GM12878 (cell line): ENCODE results near the gene TPRA1. TPM values are rescaled to one million over a fixed set of nuclear protein-coding genes. Genes with fewer than 3 reads are reported as not detected.

Experiments used
- ATAC-seq: fragments of 200-7000 bp; cut with Tn5 transposase; 3 replicates; pipeline ENCODE4 v1.9.1; 2020; ENCODE audit warnings: mild to moderate bottlenecking, moderate library complexity
- BruUV-seq: library from RNA; stranded (reverse); fragments of 400-500 nt; replicated peaks from 2 replicates; lab custom pipeline; 2021; lab: Mats Ljungman, UMichigan
- CTCF ChIA-PET: fragments of 300-600 bp; sonication (Branson Sonifier 250); formaldehyde crosslinking; extraction: SDS; loops from one replicate; lab custom pipeline; 2021; ENCODE audit warnings: inconsistent platforms; lab: Yijun Ruan, JAX
- POLR2A ChIA-PET: fragments of 350-600 bp; formaldehyde crosslinking; extraction: SDS; loops from one replicate; lab custom pipeline; 2021; ENCODE audit warnings: inconsistent platforms; lab: Charles Lee
- RAD21 ChIA-PET: fragments of 300-600 bp; sonication (Branson Sonifier 250); formaldehyde crosslinking; loops from one replicate; lab custom pipeline; 2023; ENCODE audit warnings: antibody characterized with exemption; ENCODE audit not compliant: unreplicated experiment; lab: Charles Lee
- SMC1A ChIA-PET: fragments of 300-600 bp; sonication (Branson Sonifier 250); formaldehyde crosslinking; loops from one replicate; lab custom pipeline; 2023; ENCODE audit not compliant: unreplicated experiment, uncharacterized antibody; lab: Charles Lee
- DNase-seq: peaks from one replicate; pipeline ENCODE4 v3.0.0-alpha.2; 2011; ENCODE audit warnings: low read depth, low spot score
- FAIRE-seq: peaks from 3 replicates; lab custom pipeline; 2011; peaks lifted over from hg19 to GRCh38; lab: Jason Lieb, UNC
- H2AFZ ChIP-seq: 2 replicates; pipeline ENCODE4 v1.6.0; 2011; ENCODE audit warnings: low read depth, low read length, control low read depth; ENCODE audit not compliant: control insufficient read depth
- H3K27ac ChIP-seq: 2 replicates; pipeline ENCODE4 v1.5.1; 2011; ENCODE audit warnings: control low read depth; ENCODE audit not compliant: control insufficient read depth, insufficient read depth
- H3K27me3 ChIP-seq, 2 experiments: replicated peaks in 1 of 2; 2 replicates each; pipeline versions ENCODE4 v1.6.0 to v1.6.1; 2011; ENCODE audit warnings: low read length in 1 of 2; ENCODE audit not compliant: control insufficient read depth in 2 of 2, insufficient read depth in 2 of 2
- H3K36me3 ChIP-seq, 2 experiments: 2 replicates each; pipeline ENCODE4 v1.5.1; 2011; ENCODE audit warnings: low read length in 1 of 2; ENCODE audit not compliant: control insufficient read depth in 2 of 2, insufficient read depth in 2 of 2
- H3K4me1 ChIP-seq: 2 replicates; pipeline ENCODE4 v1.6.1; 2011; ENCODE audit warnings: mild to moderate bottlenecking, low read length, moderate library complexity, mixed read lengths; ENCODE audit not compliant: control insufficient read depth, insufficient read depth
- H3K4me2 ChIP-seq: 2 replicates; pipeline ENCODE4 v1.6.0; 2011; ENCODE audit warnings: control low read depth; ENCODE audit not compliant: control insufficient read depth, insufficient read depth
- H3K4me3 ChIP-seq: fragments of 200-600 bp; sonication (generic); 2 replicates; pipeline ENCODE4 v1.5.1; 2016
- H3K79me2 ChIP-seq: 2 replicates; pipeline ENCODE4 v1.6.0; 2011; ENCODE audit warnings: low read length; ENCODE audit not compliant: control insufficient read depth, insufficient read depth
- H3K9ac ChIP-seq: 2 replicates; pipeline ENCODE4 v1.8.0; 2011; ENCODE audit warnings: low read length, control low read depth, mixed read lengths; ENCODE audit not compliant: control insufficient read depth, insufficient read depth
- H3K9me3 ChIP-seq: replicated peaks from 3 replicates; pipeline ENCODE4 v1.5.1; 2011; ENCODE audit warnings: mild to moderate bottlenecking, low read length; ENCODE audit not compliant: control insufficient read depth, insufficient read depth
- H4K20me1 ChIP-seq: 2 replicates; pipeline ENCODE4 v1.6.0; 2011; ENCODE audit not compliant: control insufficient read depth, insufficient read depth
- BRCA1 ChIP-seq: IDR thresholded peaks from 2 replicates; pipeline ENCODE4 v1.6.1; 2011; ENCODE audit warnings: low read depth, low read length, improper control_type of control experiment
- CBX3 ChIP-seq: fragments of 200-600 bp; sonication (generic); IDR thresholded peaks from 2 replicates; pipeline ENCODE4 v1.6.1; 2016; ENCODE audit warnings: low read depth, borderline replicate concordance
- CBX5 ChIP-seq: sonication (generic); IDR thresholded peaks from 2 replicates; pipeline ENCODE4 v1.6.1; 2016; ENCODE audit warnings: low read depth, moderate library complexity, mild to moderate bottlenecking, inconsistent platforms
- POLR2A ChIP-seq: IDR thresholded peaks from 2 replicates; pipeline ENCODE4 v1.6.1; 2011; ENCODE audit warnings: low read depth, mild to moderate bottlenecking, low read length
- SUPT20H ChIP-seq: IDR thresholded peaks from 2 replicates; pipeline ENCODE4 v1.6.1; 2011; ENCODE audit warnings: low read depth, mild to moderate bottlenecking, low read length, moderate library complexity, borderline replicate concordance; ENCODE audit not compliant: control insufficient read depth
- TBL1XR1 ChIP-seq: IDR thresholded peaks from 2 replicates; pipeline ENCODE4 v1.6.1; 2012; ENCODE audit warnings: low read depth, low read length, improper control_type of control experiment
- TCF12 ChIP-seq: IDR thresholded peaks from 2 replicates; pipeline ENCODE4 v1.6.1; 2011; ENCODE audit warnings: low read depth, mild to moderate bottlenecking, low read length
- ZZZ3 ChIP-seq: IDR thresholded peaks from 2 replicates; pipeline ENCODE4 v1.6.1; 2011; ENCODE audit warnings: low read depth; ENCODE audit not compliant: control insufficient read depth, insufficient read length
- WGBS: methylation state at CpG from one replicate; pipeline ENCODE4 v1.1.6; 2016; ENCODE audit warnings: low lambda C conversion rate; ENCODE audit not compliant: insufficient replicate concordance, insufficient coverage; ENCODE audit errors: missing lambda C conversion rate; 5-methylcytosine and 5-hydroxymethylcytosine counted together
- in situ Hi-C: fragments of 300-500 bp; cut with MboI; formaldehyde crosslinking; loops from 9 replicates; pipeline ENCODE4 v1.14.3; 2018; ENCODE audit warnings: mixed read lengths
- intact Hi-C: fragments of 100-400 bp; cut with micrococcal nuclease; formaldehyde crosslinking; loops from one replicate; pipeline ENCODE4 v1.14.2; 2022; ENCODE audit not compliant: unreplicated experiment
- polyA plus RNA-seq, 11 experiments: library from polyadenylated mRNA; depleted of rRNA in 4 of 11; unstranded in 6 of 11; stranded (reverse) in 5 of 11; fragments of >200 nt; fragmentation: Nextera tagmentation in 4 of 11; fragmentation: Illumina TruSeq in 1 of 11; extraction: Ambion mirVana in 4 of 11; extraction: Trizol in 1 of 11; gene quantifications; 1 replicate in 1 of 11; 2 replicates in 10 of 11; pipeline versions ENCODE4 v1.2.1 to v1.2.3, GENCODE V29; 2011 to 2016; ENCODE audit warnings: inconsistent platforms in 2 of 11, missing spikeins in 2 of 11, low read depth in 1 of 11
- total RNA-seq, 4 experiments: library from RNA; depleted of rRNA in 3 of 4; stranded (reverse); fragments of >200 nt in 3 of 4; fragmentation: Illumina TruSeq in 1 of 4; extraction: Trizol in 1 of 4; gene quantifications; 2 replicates each; pipeline versions ENCODE4 v1.2.1 to v1.2.3, GENCODE V29; 2013 to 2021
- TF ChIP-seq, protein P1 (sequence below): IDR thresholded peaks from 2 replicates; pipeline ENCODE4 v1.6.1; 2012; ENCODE audit warnings: low read depth, low read length, improper control_type of control experiment
- TF ChIP-seq, protein P2 (sequence below): fragments of 450-650 bp; IDR thresholded peaks from 2 replicates; pipeline ENCODE4 v1.6.1; 2017; ENCODE audit warnings: mild to moderate bottlenecking, moderate library complexity
- TF ChIP-seq, protein P3 (sequence below): fragments of 450-650 bp; IDR thresholded peaks from 2 replicates; pipeline ENCODE4 v1.6.1; 2016; ENCODE audit warnings: mild to moderate bottlenecking, moderate library complexity, borderline replicate concordance

Gene TPRA1
- total and polyA plus RNA-seq, 10 of the 15 experiments (the other 5 are each of a cell fraction or from before 2014, with no cell fraction given), result 1.8 to 39.6 (median 26.6) TPM

DNA sequence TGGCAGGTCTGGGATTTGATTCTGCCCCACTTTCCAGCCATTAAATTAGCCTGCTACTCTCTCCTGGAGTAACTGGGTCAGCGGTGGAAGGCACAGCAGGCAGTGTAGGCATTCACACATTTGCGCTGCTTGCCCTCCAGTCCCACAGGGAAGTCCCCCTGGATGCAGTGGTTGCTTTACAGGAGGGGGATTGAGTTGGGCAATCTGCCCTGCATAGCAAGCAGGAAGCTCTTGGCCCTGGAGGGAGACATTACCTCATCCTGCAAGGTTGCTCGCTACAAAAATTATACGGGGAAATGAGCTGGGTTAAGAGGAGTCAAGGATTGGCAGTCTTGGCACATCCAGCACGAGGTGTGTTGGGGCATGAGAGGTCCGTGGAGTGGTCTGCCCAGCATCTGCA lies 22.4 kb upstream of the TPRA1 start (continued):
- TF ChIP-seq, protein P1, sequence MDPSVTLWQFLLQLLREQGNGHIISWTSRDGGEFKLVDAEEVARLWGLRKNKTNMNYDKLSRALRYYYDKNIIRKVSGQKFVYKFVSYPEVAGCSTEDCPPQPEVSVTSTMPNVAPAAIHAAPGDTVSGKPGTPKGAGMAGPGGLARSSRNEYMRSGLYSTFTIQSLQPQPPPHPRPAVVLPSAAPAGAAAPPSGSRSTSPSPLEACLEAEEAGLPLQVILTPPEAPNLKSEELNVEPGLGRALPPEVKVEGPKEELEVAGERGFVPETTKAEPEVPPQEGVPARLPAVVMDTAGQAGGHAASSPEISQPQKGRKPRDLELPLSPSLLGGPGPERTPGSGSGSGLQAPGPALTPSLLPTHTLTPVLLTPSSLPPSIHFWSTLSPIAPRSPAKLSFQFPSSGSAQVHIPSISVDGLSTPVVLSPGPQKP, result no peak
- TF ChIP-seq ZZZ3, result no peak

DNA sequence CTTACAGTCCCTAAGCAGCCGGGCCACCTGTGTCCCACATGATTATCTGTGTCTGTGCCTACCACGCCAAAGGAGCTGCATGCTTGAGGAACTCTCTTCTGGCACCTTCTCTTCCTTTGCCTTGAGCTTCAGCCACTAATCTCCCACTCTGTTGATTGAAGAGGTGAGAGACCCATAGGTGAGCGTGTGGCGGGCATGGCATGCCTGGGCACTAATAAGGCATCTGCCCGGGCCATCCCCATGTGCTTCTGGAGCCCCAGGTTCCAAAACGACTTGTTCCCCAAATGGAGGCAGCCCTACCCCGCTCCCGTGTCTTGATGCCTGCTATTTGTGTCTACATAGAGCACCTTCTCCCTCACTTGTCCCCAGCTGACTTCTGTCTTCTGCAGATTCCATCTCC lies 20.7 kb upstream of the TPRA1 start:
- Histone ChIP-seq H3K4me2 (no peak overlapping the region), H3K4me1 (no peaks in the 10 kb centered on the region; the same call in 1 of the 2 replicates), H3K36me3 (peaks cover 57 to 65% of the 10 kb centered on the region in 2 experiments), H3K79me2 (peaks cover 2% of the 10 kb centered on the region), H3K4me3 (no peak overlapping the region), H2AFZ (no peak overlapping the region), H4K20me1 (0 out of 2 replicates have a peak, but pooled peaks cover 3% of the 10 kb centered on the region), H3K9ac (no peak overlapping the region), H3K27ac (no peak overlapping the region), H3K9me3 (no peaks in the 10 kb centered on the region), H3K27me3 (no peaks in the 10 kb centered on the region)
- TF ChIP-seq TCF12 (no peak), POLR2A (no peak), CBX3 (no peak), TBL1XR1 (no peak), SUPT20H (no peak), BRCA1 (no peak), CBX5 (no peak)
- TF ChIP-seq, protein P2, sequence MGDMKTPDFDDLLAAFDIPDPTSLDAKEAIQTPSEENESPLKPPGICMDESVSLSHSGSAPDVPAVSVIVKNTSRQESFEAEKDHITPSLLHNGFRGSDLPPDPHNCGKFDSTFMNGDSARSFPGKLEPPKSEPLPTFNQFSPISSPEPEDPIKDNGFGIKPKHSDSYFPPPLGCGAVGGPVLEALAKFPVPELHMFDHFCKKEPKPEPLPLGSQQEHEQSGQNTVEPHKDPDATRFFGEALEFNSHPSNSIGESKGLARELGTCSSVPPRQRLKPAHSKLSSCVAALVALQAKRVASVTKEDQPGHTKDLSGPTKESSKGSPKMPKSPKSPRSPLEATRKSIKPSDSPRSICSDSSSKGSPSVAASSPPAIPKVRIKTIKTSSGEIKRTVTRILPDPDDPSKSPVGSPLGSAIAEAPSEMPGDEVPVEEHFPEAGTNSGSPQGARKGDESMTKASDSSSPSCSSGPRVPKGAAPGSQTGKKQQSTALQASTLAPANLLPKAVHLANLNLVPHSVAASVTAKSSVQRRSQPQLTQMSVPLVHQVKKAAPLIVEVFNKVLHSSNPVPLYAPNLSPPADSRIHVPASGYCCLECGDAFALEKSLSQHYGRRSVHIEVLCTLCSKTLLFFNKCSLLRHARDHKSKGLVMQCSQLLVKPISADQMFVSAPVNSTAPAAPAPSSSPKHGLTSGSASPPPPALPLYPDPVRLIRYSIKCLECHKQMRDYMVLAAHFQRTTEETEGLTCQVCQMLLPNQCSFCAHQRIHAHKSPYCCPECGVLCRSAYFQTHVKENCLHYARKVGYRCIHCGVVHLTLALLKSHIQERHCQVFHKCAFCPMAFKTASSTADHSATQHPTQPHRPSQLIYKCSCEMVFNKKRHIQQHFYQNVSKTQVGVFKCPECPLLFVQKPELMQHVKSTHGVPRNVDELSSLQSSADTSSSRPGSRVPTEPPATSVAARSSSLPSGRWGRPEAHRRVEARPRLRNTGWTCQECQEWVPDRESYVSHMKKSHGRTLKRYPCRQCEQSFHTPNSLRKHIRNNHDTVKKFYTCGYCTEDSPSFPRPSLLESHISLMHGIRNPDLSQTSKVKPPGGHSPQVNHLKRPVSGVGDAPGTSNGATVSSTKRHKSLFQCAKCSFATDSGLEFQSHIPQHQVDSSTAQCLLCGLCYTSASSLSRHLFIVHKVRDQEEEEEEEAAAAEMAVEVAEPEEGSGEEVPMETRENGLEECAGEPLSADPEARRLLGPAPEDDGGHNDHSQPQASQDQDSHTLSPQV, result no peak
- TF ChIP-seq, protein P3, sequence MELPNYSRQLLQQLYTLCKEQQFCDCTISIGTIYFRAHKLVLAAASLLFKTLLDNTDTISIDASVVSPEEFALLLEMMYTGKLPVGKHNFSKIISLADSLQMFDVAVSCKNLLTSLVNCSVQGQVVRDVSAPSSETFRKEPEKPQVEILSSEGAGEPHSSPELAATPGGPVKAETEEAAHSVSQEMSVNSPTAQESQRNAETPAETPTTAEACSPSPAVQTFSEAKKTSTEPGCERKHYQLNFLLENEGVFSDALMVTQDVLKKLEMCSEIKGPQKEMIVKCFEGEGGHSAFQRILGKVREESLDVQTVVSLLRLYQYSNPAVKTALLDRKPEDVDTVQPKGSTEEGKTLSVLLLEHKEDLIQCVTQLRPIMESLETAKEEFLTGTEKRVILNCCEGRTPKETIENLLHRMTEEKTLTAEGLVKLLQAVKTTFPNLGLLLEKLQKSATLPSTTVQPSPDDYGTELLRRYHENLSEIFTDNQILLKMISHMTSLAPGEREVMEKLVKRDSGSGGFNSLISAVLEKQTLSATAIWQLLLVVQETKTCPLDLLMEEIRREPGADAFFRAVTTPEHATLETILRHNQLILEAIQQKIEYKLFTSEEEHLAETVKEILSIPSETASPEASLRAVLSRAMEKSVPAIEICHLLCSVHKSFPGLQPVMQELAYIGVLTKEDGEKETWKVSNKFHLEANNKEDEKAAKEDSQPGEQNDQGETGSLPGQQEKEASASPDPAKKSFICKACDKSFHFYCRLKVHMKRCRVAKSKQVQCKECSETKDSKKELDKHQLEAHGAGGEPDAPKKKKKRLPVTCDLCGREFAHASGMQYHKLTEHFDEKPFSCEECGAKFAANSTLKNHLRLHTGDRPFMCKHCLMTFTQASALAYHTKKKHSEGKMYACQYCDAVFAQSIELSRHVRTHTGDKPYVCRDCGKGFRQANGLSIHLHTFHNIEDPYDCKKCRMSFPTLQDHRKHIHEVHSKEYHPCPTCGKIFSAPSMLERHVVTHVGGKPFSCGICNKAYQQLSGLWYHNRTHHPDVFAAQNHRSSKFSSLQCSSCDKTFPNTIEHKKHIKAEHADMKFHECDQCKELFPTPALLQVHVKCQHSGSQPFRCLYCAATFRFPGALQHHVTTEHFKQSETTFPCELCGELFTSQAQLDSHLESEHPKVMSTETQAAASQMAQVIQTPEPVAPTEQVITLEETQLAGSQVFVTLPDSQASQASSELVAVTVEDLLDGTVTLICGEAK, result no peak
- in situ Hi-C loops, result no loop called here
- no peak for FAIRE-seq
- ChIA-PET POLR2A (interaction anchor here (0.6 kb wide), 1 partner anchor 499 kb away, joined by 4 read pairs; no protein-coding TSS in a partner anchor), CTCF (interaction anchor here (1.3 kb wide), 1 partner anchor 36 kb away, joined by 4 read pairs; no protein-coding TSS in a partner anchor), RAD21 (no interaction called here), SMC1A (interaction anchor here (0.8 kb wide), 1 partner anchor 12 kb away, joined by 3 read pairs; no protein-coding TSS in a partner anchor)
- intact Hi-C loops, result no loop called here
- 92% methylated on average over 8 of the region's 8 CpGs for WGBS
- no peak for DNase-seq
- BruUV-seq, result no TSS peak
- no peak for ATAC-seq
